Measurements from ENCODE around the gene IFIH1.

Gene IFIH1

DNA sequence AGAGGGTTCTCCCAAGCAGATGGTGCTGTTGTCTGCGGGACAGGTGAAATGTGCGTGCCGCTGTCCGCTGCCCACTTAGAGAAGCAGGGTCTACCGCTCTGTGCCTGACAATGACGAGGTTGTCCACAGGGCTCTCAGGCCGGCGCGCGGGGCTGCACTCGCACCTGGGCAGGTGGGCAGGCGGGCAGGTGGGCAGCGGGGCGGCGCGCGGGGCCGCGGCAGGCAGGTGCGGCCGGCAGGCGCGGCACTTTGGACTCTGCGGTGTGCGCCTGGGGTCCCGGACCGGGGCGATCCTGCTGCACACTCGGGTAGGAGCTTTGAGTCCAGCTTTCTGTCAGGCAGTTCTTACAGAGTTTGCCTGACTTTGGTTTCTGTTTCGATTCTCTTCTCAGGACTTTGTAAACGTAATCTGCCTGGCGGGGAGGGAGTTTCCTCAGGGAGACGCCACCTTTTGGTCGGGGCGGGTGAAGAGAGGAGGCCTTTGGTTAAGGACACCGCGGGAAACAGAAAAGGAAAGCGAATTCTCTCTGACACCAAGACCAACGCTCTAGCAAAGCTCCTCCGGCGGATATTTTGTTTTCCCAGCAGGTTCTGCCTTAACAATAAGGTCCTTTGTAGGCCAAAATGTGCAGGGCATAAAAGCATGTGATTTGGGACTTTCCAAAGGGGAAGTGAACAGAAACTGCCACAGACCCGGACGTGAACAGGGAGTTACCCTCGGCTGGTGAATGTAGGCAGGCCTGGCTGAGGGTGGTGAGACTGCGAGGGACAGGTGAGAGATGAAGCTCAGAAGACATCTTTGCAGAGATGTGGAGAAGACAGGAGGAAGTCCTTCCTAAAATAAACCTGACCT lies at the start of gene IFIH1:
TSS of gene IFIH1 (minus strand) at position 357 of the 853 bp plus-strand sequence. CDS start 377 bp downstream, outside the sequence.
- DNase-seq (ENCODE audit: low read depth) = peak; percentile 55

DNA sequence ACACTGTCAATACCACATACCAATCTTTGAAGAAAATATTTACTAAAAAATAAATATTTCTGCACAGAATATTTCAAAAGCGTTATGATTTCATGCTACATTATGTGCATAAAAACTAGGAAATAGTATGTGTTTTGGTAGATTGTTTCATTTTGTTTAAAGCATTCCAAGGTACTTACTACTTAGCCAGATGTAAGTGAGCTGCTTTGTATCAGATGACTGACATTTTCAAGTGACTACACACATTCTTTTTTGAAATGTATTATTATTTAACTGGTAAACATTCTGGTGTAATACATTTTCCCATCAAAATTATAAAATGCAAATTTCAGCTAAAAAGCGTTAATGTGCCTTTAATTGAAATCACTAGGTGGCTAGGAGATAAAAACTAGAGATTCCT lies 46.9 kb upstream of the IFIH1 start:
- DNase-seq (ENCODE audit: low read depth) = no peak

DNA sequence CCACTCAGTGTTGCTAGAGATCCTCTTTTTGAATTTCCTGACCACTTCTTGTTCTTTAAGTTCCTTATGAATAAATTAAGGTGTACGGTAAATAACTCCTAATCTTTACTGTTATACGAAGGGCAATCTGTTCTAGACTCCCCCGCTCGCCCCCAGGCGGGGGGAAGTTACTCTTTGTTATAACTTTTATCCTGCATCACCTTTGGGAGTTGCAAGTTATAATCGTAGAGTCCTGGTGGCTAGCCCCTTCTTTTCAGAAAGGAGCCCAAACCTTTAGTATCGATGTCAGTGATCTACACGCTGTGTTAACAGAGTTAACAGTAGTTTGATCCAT lies 26.1 kb upstream of the IFIH1 start:
- no peak for DNase-seq (ENCODE audit: low read depth)

DNA sequence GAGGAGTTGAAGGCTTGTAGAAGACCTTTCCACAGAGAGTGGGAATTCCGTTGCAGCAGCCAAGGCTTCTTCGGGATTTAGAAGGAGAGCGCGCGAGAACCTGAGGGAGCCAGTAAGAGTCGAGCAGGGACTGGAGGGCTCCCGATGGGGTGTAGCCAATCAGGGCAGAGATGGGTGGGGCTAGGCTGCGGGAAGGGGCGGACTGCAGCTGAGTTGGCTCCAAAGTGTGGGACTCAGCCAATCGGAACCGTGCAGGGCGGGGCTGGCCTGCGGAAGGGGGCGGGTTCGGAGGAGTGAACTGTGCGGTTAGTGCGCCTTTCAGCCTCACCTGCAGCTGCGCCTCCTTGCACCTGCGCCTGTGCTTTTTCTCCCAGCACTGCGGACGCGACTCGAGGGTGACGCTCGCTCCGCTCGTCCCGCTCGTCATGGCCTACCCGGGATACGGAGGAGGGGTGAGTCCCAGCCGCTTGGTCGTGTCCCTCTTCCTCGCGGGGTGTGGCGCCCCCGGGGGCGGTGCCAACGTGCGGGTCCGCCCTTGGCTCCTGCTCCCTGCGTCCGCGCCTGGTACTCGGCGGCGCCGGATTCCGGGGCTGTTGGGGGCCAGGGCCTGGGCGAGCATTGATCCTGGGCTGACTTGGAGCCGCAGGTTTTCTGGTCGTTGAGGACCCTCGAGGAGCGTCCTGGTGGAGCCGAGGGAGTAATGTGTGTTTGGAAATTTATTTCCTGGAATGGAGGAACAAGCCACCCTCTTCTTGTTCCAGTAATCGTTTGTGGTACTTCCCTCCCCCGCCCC lies 25.5 kb upstream of the IFIH1 start, which contains the start of gene GCA:
TSS of gene GCA (plus strand) at position 309 of the 793 bp plus-strand sequence. CDS start at position 426, 117 bp downstream.
- peak; percentile 96 for DNase-seq (ENCODE audit: low read depth)

DNA sequence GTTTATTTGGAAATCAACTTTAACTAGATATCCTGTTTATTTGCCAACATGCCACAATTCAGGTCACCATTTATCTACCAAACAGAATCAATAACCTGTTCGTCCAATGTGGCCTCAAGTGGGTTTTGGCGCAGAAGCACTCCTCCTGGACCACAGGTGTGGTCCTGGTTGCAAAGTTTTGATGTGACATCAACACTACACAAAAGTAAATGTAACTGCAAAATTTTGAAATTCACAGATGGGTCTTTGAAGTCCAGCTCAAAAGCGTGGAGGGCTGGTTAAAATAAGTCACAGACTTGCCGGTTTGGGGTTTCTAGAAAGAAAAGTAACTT lies 25.0 kb upstream of the IFIH1 start:
- DNase-seq (ENCODE audit: low read depth) = no peak

DNA sequence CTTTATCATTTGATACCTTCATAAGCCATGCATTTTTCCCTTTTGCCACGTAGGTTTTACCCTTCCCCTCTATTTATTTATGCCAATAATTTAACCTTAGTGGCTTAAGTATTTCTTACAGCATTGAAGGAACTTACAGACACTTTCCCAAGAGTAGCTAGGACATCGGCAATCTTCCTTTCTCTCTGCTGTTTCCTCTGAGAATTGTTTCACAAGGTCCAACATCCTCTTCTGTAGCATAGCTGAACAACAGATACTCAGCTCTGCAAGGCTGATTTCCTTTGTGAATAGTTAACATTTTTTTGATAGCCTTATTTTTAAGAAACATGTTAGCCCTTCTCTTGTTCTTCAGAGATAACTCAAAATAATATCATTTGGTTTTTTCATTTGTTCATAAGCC lies 24.4 kb upstream of the IFIH1 start:
- no peak for DNase-seq (ENCODE audit: low read depth)

DNA sequence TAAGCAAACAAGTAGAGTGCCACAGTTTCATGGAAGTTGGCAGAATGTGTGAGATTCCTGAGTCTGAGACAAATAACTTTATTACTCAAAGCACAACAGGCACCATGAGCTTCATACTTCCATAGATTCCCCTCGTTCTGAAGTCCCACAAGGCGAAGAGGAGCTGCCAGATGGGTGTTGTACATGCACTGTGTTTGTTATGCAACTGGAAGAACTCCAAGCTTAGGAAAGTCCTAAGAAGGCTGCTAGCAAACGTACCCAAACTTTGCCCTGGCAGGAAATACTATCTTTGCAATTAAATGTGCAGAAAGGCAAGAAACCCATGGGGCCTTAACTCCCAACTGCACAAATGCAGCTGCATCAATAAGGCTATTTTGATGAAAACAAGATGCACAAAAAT lies 23.8 kb upstream of the IFIH1 start:
- DNase-seq (ENCODE audit: low read depth) = no peak

DNA sequence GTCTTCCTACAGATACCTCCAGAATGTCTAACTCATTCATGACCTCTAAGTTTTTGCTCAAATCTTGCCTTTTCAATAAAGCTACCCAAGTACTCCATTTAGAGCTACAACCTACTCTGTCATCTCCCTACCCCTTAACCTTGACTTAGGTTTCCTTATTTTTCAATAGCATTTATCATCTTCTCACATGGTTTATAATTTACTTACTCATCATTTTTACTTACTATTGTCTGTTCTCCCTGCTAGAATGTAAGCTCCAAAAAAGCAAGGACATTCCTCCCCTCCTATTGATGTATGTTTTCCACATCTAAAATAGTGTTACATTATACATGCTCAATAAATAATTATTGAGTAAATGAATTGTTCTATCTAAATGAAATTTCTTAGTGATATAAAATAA lies 22.3 kb upstream of the IFIH1 start:
- DNase-seq (ENCODE audit: low read depth) = no peak

DNA sequence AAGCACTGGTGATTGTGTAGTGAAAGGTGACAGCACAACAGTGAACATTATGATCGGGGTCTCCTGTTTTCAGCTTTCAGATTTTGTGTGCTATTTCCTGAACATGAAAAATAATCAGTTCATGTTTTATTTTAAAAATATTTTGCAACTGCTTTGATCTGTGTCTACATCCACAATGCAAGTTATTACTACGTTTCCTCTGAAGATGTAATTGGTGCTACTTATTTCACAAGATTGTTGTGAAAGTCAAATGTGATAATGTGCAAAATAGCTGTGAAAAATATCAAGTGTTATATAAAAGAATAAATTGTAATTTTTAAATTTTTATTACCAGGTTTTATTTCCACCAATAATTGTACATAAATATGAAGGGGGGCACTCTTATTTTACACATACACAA lies 19.4 kb upstream of the IFIH1 start:
- no peak for DNase-seq (ENCODE audit: low read depth)

DNA sequence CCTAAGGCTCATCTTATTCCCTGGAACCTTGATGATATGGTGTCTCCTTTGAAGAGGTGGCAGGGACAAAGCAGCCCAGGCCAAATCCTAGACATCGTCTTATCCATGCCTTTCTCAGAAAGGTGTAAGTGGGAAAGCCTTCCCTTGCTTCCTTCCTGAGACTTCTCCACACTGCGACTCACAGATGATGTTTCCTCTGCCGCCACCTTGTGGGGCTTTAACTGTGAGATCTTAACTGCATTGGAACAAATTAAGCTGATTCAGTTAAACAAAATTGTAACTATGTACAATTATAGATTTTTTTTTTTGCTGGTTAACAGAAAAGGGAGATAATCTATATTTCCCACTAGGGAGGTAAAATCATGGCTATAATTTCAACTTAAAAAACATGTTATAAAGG lies 15.5 kb upstream of the IFIH1 start:
- peak; percentile 16 for DNase-seq (ENCODE audit: low read depth)

DNA sequence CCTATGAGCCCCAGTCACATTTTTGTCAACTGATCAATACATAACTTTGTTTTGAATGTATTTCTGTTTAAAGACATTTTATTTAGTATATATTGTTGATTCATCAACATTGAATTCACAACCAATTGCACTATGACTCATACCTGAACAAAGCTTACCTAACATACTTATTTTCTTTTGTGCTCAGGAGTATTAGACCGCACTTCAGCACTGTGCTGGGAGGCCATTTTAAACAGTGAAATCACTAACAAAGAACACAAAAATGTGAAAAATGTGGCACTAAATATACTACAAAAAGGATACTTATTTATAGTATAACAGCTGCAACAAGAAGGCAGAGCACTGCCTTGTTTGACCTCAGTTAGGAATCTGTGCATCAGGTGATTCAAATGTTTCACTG lies 12.4 kb upstream of the IFIH1 start:
- no peak for DNase-seq (ENCODE audit: low read depth)

DNA sequence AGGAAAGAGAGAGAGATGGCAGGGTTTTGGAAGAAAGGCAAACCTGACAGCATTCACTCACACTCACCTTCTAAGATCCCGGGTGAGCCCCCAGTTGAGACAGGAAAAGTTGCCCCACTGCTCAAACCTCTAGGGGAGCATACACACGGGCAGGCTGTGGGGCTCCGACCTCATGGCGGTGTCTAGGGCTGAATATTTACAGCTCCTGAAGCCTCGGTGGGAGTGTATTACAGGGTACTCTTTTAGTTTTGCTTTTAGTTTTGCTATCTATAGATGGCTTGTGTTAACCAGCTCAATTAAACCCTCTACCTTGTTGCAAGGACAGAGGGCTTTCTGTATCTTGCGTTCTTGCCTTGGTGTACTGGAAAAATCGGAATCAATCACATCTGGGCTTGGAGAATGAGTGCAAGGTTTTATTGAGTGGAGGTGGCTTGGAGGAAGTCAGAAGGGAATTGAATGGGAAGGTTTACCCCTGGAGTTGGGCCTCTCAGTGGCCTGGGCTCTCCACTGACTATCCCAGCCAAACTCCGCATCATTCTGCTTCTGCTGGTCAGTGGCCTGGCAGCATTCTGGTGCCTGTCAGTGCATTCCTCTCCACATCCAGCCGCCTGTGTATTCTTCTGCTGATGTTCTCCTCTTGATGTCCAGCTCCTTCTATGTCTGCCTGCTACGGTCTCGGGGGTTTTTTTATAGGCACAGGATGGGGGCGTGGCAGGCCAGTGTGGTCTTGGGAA lies 10.1 kb upstream of the IFIH1 start:
- no peak for DNase-seq (ENCODE audit: low read depth)

DNA sequence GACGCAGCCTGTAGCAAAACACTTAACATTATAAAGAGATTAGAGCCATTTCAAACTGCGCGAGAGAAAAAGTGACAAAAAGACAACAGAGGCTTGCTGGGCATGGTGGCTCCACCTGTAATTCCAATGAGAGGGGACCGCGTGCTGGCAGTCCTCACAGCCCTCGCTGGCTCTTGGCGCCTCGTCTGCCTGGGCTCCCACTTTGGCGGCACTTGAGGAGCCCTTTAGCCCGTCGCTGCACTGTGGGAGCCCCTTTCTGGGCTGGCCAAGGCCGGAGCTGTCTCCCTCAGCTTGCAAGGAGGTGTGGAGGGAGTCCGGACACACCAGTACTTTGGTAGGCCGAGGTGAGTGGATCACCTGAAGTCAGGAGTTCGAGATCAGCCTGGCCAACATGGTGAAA lies 9.3 kb upstream of the IFIH1 start:
- DNase-seq (ENCODE audit: low read depth) = no peak

DNA sequence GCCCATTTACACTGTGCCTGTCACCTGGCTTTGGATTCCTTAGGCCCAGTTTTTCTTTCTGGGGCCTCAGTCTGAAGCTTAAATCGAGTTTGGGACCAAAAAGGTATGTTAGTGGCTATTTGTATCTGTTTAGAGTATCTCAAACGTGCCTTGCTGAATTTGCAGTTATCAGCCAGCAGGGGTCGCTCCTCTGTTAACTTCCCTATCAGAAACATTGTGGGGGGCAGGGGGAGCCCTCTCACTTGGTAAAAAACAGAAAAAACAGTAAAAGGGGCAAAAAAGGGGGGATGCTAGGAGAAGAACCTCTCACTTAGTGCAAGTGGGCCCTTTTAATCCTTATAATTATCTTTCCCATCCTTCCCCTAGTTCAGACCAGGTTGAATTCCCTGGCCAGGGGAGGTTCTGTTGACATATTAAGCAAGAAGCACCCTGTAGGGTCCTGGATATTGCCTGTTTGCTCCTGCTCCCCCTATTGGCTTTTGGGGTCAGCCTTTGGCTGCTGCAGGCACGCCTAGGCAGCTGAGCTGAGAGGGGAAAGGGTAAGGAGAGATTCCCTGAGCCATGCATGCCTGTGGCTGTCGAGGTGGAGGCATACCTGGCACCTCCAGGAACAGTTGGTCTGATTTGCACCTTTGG lies 8.8 kb upstream of the IFIH1 start:
- peak; percentile 9 for DNase-seq (ENCODE audit: low read depth)

DNA sequence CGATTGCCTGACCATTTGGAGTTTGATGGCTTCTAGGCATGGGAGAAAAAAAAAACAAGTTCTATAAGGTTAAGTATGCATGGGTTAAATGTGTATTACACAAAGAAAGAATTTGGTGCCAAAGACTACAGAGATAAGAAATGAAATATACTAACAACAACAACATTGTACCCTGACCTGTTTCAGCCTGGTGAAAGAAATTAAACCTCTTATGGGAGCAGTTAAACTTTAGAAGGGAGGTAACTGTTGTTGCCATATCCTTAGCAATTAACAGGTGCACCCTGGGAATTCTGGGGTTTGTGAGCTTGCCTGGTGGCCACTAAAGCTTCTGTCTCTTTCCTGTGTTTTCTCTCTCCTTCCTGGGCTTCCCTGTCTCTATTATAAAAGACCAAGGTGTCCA lies 6.5 kb upstream of the IFIH1 start:
- no peak for DNase-seq (ENCODE audit: low read depth)

DNA sequence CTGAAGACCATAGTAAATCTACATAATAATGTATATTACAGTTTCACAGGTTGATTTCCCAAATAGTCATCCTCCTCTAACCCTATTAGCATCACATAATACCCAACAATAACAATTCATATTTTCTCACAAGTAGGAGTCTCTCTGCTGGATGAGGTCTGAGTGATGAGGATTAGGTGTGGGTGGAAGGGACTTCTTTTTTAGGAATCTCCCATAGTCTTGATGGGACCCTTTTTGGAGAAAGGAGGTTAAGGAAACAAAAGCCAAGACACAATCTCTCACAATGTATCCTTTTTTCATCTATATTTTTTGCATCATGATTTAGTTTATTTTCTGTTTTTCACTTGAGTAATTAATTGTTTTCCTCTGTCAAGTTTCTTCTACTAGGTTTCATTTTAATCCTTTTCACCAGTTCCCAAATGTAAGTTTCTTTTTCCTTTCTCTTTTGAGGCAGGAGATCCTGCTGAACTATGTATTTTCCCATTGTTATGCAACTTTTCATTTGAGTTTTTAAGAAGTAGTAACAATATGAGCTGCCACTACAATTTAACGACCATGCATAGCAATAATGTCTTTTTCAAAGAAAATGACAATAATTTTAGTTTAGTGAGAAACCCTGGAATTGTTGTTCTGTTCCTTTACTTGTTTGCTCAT lies 2.5 kb upstream of the IFIH1 start:
- no peak for DNase-seq (ENCODE audit: low read depth)

DNA sequence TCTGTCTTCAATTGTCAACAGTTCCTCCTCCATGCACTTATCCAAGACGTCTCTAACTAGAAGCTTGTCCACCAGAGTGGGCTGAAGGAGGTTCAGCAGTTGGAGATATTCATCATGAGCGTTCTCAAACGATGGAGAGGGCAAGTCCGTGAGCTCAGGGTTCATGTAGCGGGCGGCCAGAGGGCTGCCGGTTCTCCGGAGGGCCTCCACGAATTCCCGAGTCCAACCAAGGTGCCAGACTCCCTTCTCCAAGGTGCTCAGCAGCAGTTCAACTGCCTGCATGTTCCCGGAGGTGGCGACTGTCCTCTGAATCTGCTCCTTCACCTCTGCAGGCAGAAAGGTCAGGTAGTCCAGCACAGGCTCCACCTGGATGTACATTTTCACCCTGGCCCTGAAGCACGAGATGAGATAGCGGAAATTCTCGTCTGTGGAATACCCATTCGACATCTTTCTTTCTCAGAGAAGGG lies 590 bp downstream of the IFIH1 start:
- no peak for DNase-seq (ENCODE audit: low read depth)

DNA sequence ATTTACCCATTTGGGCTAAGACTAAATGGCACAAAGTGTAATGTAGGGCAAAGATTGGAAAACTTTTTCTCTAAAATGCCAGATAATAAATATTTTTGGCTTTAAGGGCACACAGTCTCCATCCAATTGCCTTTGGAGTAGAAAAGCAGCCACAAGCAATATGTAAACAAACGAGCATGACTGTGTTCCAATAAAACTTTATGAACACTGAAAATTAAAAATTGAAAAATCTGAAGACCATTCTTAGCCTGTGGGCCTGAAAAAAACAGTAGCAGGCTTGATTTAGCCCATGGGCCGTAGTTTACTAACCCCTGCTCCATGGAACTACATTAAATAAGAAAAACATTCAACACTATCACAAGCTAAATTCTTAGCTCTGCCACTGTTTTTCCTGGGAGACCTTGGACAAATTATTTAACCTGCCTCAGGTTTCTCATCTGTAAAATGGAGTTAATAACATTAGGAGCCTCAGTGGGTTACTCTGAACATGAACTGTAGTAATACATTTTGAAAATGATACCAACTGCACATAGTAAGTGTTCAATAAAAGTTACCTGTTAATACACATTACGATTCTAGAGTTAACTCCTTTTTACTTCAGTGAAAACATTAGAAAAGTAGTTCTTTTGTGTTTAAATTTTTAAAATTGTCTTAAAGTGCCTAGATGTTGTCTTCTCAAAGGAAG lies 1.3 kb downstream of the IFIH1 start:
- no peak for DNase-seq (ENCODE audit: low read depth)

DNA sequence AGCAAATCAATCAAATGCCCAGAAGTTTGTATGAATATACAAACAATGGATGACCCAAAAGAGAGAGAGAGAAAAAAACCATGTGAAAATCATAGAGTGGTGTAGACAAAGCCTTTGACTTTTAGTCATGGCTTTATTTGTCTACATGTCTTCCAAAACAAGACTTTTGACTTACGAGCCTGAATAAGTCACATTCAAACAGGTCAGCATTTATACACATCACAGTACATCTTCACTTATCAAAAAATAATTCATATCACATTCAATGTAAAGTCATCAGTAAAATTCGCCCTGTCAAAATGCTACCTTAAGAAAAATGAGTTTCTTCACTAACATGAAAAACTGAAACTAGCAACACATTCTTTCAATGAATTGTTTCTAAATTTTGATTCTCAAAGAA lies 1.9 kb downstream of the IFIH1 start:
- no peak for DNase-seq (ENCODE audit: low read depth)

DNA sequence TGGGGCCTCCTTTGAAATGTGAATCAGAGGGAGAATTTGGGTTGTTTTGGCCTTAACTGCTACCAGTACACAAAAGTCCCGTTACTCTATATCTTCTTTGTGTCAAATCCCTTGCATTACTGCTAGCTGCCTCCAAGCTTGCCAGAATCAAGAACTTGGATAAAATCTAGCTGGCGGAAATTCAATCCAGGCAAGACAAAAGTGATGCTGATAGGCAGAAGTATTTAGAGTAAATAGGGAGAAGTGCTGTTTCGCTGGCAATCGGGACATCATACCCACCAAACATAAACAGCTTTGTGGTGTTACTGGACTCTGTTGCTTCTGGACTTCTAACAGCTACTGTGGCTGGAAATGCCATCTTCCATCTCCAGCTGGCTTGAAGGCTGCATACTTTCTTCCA lies 2.5 kb downstream of the IFIH1 start:
- DNase-seq (ENCODE audit: low read depth) = no peak

DNA sequence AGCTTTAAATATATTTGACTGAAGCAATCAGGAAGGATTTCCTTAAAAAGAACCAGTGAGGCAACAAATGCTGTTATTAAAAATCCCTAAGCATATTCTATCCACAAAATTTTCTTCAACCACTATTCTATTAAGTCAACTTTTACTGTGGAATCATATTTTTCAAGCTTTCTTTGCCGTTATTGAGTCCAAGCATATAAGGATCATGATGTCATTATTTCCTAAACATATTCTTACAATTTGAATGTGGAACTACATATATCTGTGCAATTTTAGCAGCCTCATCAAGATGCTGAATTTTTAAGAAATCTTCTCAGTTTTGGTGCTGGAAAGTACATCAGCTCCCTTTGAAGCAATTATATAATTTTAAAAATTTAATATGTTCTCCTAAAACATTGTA lies 5.6 kb downstream of the IFIH1 start:
- DNase-seq (ENCODE audit: low read depth) = no peak

All from activated T-cell treated with anti-CD3 and anti-CD28 coated beads for 1 hour (primary cell).